HepG2 (cell line): Measurements from ENCODE around the gene LXN. TPM values are rescaled to one million over a fixed set of nuclear protein-coding genes. Genes with fewer than 3 reads are reported as not detected.

Experiments
- polyA plus RNA-seq, 8 experiments: library from polyadenylated mRNA; depleted of rRNA in 3 of 8; stranded (reverse) in 7 of 8; unstranded in 1 of 8; fragments of >200 nt; fragmentation: Illumina TruSeq in 4 of 8; extraction: Trizol in 4 of 8; gene quantifications; 2 replicates each; pipeline versions ENCODE4 v1.2.1 to v1.2.3, GENCODE V29; 2011 to 2016; ENCODE audit warnings: low read depth in 4 of 8, missing spikeins in 1 of 8, mixed read lengths in 1 of 8; ENCODE audit not compliant: insufficient read depth in 1 of 8
- small RNA-seq, 3 experiments: library from RNA; depleted of rRNA; stranded (forward); fragments of <200 nt; gene quantifications; one replicate each; pipeline ENCODE3, GENCODE V24; 2012; ENCODE audit warnings: low read depth in 2 of 3, low replicate concordance in 1 of 3; ENCODE audit not compliant: insufficient read length in 3 of 3, insufficient read depth in 2 of 3
- total RNA-seq, 5 experiments: library from RNA; depleted of rRNA; stranded (reverse); fragments of >200 nt; fragmentation: Illumina TruSeq; extraction: Trizol; gene quantifications; 2 replicates each; pipeline ENCODE4 v1.2.3, GENCODE V29; 2016; ENCODE audit warnings: low read depth in 1 of 5

LXN gene
- total and polyA plus RNA-seq, 2 of the 13 experiments (the other 11 are each of a cell fraction or from before 2014, with no cell fraction given), result not detected

Small RNAs within 50 kb of the gene (small RNA-seq; reads per million reads assigned to genes)
- gene AC025033.1 (0 reads per million in 3 experiments), gene AC080013.6 (0 reads per million in 3 experiments)

Other genes starting within 250 kb of the LXN start
- 1.0 and 1.9 TPM in 2 replicates for gene MLF1, start 101.5 kb downstream of the LXN start, total RNA-seq (2016; rRNA removed; fragmentation: Illumina TruSeq; extraction: Trizol)
- gene MLF1, start 101.5 kb downstream of the LXN start, polyA plus RNA-seq (2011; rRNA removed), result 0.88 and 1.1 TPM in 2 replicates
- 37.8 and 59.0 TPM in 2 replicates for gene GFM1, start 28.1 kb downstream of the LXN start, total RNA-seq (2016; rRNA removed; fragmentation: Illumina TruSeq; extraction: Trizol)
- gene GFM1, start 28.1 kb downstream of the LXN start, polyA plus RNA-seq (2011; rRNA removed), result 9.6 and 10.5 TPM in 2 replicates
- not detected in 2 replicates for gene RARRES1, start 59.8 kb upstream of the LXN start, total RNA-seq (2016; rRNA removed; fragmentation: Illumina TruSeq; extraction: Trizol)
- gene RARRES1, start 59.8 kb upstream of the LXN start, polyA plus RNA-seq (2011; rRNA removed), result not detected in 2 replicates
- gene MFSD1, start 129.4 kb upstream of the LXN start, total RNA-seq (2016; rRNA removed; fragmentation: Illumina TruSeq; extraction: Trizol), result 22.2 and 37.9 TPM in 2 replicates
- gene MFSD1, start 129.4 kb upstream of the LXN start, polyA plus RNA-seq (2011; rRNA removed), result 14.1 and 17.3 TPM in 2 replicates